IMR-90 (cell line): ENCODE data around the gene AMFR. TPM values are rescaled to one million over a fixed set of nuclear protein-coding genes. Genes with fewer than 3 reads are reported as not detected.

Experiments used
- ATAC-seq: fragments of 200-7000 bp; cut with Tn5 transposase; 2 replicates; pipeline ENCODE4 v1.9.1; 2020; ENCODE audit warnings: low read depth, mild to moderate bottlenecking, moderate library complexity
- BruUV-seq: library from RNA; stranded (reverse); fragments of 400-500 nt; replicated peaks from 2 replicates; lab custom pipeline; 2021; lab: Mats Ljungman, UMichigan
- CTCF ChIA-PET: fragments of 300-600 bp; formaldehyde crosslinking; extraction: SDS; loops from one replicate; lab custom pipeline; 2021; ENCODE audit warnings: antibody characterized with exemption; lab: Yijun Ruan, JAX
- POLR2A ChIA-PET: fragments of 300-600 bp; sonication (Branson Sonifier 250); formaldehyde crosslinking; loops from one replicate; lab custom pipeline; 2022; ENCODE audit warnings: antibody characterized with exemption; ENCODE audit not compliant: unreplicated experiment; lab: Charles Lee
- DNase-seq: peaks from one replicate; pipeline ENCODE4 v3.0.0; 2013
- H2AFZ ChIP-seq: replicated peaks from 2 replicates; pipeline ENCODE3; 2013; ENCODE audit warnings: low read length, mild to moderate bottlenecking; ENCODE audit not compliant: poor library complexity
- H2AK5ac ChIP-seq: 2 replicates; pipeline ENCODE4 v1.6.1; 2013; ENCODE audit warnings: low read depth, low read length, inconsistent platforms
- H2AK9ac ChIP-seq: replicated peaks from 2 replicates; pipeline ENCODE3; 2013; ENCODE audit warnings: mild to moderate bottlenecking, low read depth, low read length, moderate library complexity; ENCODE audit not compliant: poor library complexity
- H2BK120ac ChIP-seq: 2 replicates; pipeline ENCODE4 v1.6.1; 2013; ENCODE audit warnings: low read depth, low read length, inconsistent platforms
- H2BK15ac ChIP-seq: 3 replicates; pipeline ENCODE4 v1.6.1; 2013; ENCODE audit warnings: low read depth, low read length, inconsistent platforms
- H2BK20ac ChIP-seq: 2 replicates; pipeline ENCODE4 v1.6.1; 2013; ENCODE audit warnings: low read depth, mild to moderate bottlenecking, inconsistent platforms, low read length, moderate library complexity
- H2BK5ac ChIP-seq: 2 replicates; pipeline ENCODE4 v1.6.1; 2013; ENCODE audit warnings: mild to moderate bottlenecking, low read depth, low read length, inconsistent platforms; ENCODE audit not compliant: poor library complexity, severe bottlenecking
- H3K14ac ChIP-seq: replicated peaks from 2 replicates; pipeline ENCODE4 v1.6.1; 2013; ENCODE audit warnings: low read depth, low read length, inconsistent platforms
- H3K18ac ChIP-seq: 2 replicates; pipeline ENCODE4 v1.6.1; 2013; ENCODE audit warnings: low read depth, low read length, control low read depth
- H3K23ac ChIP-seq: 2 replicates; pipeline ENCODE4 v1.6.1; 2013; ENCODE audit warnings: low read depth, low read length, inconsistent platforms
- H3K27ac ChIP-seq: 2 replicates; pipeline ENCODE4 v1.5.1; 2013; ENCODE audit warnings: mild to moderate bottlenecking, control low read depth, low read length; ENCODE audit not compliant: insufficient read depth
- H3K27me3 ChIP-seq: 2 replicates; pipeline ENCODE4 v1.6.1; 2013; ENCODE audit warnings: low read length; ENCODE audit not compliant: control insufficient read depth, insufficient read depth
- H3K36me3 ChIP-seq: 2 replicates; pipeline ENCODE4 v1.6.1; 2013; ENCODE audit warnings: low read length, mixed read lengths; ENCODE audit not compliant: control insufficient read depth, insufficient read depth
- H3K4ac ChIP-seq: 2 replicates; pipeline ENCODE4 v1.6.1; 2013; ENCODE audit warnings: low read depth, low read length, inconsistent platforms
- H3K4me1 ChIP-seq: 2 replicates; pipeline ENCODE4 v1.6.1; 2013; ENCODE audit warnings: low read length, mixed read lengths; ENCODE audit not compliant: control insufficient read depth, insufficient read depth
- H3K4me2 ChIP-seq: 2 replicates; pipeline ENCODE4 v1.6.1; 2013; ENCODE audit warnings: low read depth, mild to moderate bottlenecking, control low read depth, low read length, moderate library complexity
- H3K4me3 ChIP-seq: 2 replicates; pipeline ENCODE4 v1.5.1; 2013; ENCODE audit warnings: low read depth, mild to moderate bottlenecking, control low read depth, low read length, moderate library complexity; ENCODE audit not compliant: insufficient read depth
- H3K56ac ChIP-seq: 2 replicates; pipeline ENCODE4 v1.6.1; 2013; ENCODE audit warnings: low read length, inconsistent platforms; ENCODE audit not compliant: insufficient read depth; ENCODE audit errors: extremely low read depth
- H3K79me1 ChIP-seq, 2 experiments: 2 replicates each; pipeline ENCODE4 v1.6.1; 2013; ENCODE audit warnings: low read length in 2 of 2, inconsistent platforms in 1 of 2, low read depth in 1 of 2
- H3K9ac ChIP-seq: 2 replicates; pipeline ENCODE4 v1.6.1; 2013; ENCODE audit warnings: low read depth, low read length, control low read depth
- H3K9me1 ChIP-seq: 2 replicates; pipeline ENCODE4 v1.6.1; 2013; ENCODE audit warnings: low read length, inconsistent platforms; ENCODE audit not compliant: insufficient read depth
- H3K9me3 ChIP-seq: 2 replicates; pipeline ENCODE4 v1.6.1; 2013; ENCODE audit warnings: low read length; ENCODE audit not compliant: control insufficient read depth, insufficient read depth
- H4K20me1 ChIP-seq: 2 replicates; pipeline ENCODE4 v1.6.1; 2013; ENCODE audit warnings: low read length, inconsistent platforms; ENCODE audit not compliant: insufficient read depth
- H4K5ac ChIP-seq: 2 replicates; pipeline ENCODE4 v1.6.1; 2013; ENCODE audit warnings: mild to moderate bottlenecking, low read depth, low read length, control low read depth
- H4K8ac ChIP-seq, 2 experiments: 2 replicates each; pipeline ENCODE4 v1.6.1; 2013; ENCODE audit warnings: low read depth in 2 of 2, low read length in 2 of 2, control low read depth in 1 of 2, inconsistent platforms in 1 of 2
- H4K91ac ChIP-seq: 2 replicates; pipeline ENCODE4 v1.6.1; 2013; ENCODE audit warnings: low read depth, low read length, inconsistent platforms; ENCODE audit not compliant: insufficient read depth
- BHLHE40 ChIP-seq: fragments of 150-350 bp; IDR thresholded peaks from 2 replicates; pipeline ENCODE4 v1.6.1; 2016; ENCODE audit warnings: mild to moderate bottlenecking, low read depth, low read length
- CEBPB ChIP-seq: IDR thresholded peaks from 2 replicates; pipeline ENCODE4 v1.6.1; 2012; ENCODE audit warnings: low read depth, low read length, improper control_type of control experiment
- CHD1 ChIP-seq: IDR thresholded peaks from 2 replicates; pipeline ENCODE4 v1.6.1; 2012; ENCODE audit warnings: low read depth, low read length, improper control_type of control experiment
- FOS ChIP-seq: fragments of 150-350 bp; IDR thresholded peaks from 2 replicates; pipeline ENCODE4 v1.6.1; 2016; ENCODE audit warnings: low read depth, low read length
- MAFK ChIP-seq: IDR thresholded peaks from 2 replicates; pipeline ENCODE4 v1.6.1; 2012; ENCODE audit warnings: low read depth, low read length, improper control_type of control experiment
- MAZ ChIP-seq: IDR thresholded peaks from 2 replicates; pipeline ENCODE4 v1.6.1; 2012; ENCODE audit warnings: low read depth, mild to moderate bottlenecking, low read length, improper control_type of control experiment, moderate library complexity, borderline replicate concordance
- MXI1 ChIP-seq: IDR thresholded peaks from 2 replicates; pipeline ENCODE4 v1.6.1; 2012; ENCODE audit warnings: low read depth, mild to moderate bottlenecking, low read length, moderate library complexity, borderline replicate concordance
- NFE2L2 ChIP-seq: fragments of 150-350 bp; IDR thresholded peaks from 2 replicates; pipeline ENCODE4 v1.6.1; 2016; ENCODE audit warnings: low read depth, mild to moderate bottlenecking, low read length
- POLR2A ChIP-seq: IDR thresholded peaks from 2 replicates; pipeline ENCODE4 v1.6.1; 2012; ENCODE audit warnings: mild to moderate bottlenecking, low read depth, low read length
- RAD21 ChIP-seq: IDR thresholded peaks from 2 replicates; pipeline ENCODE4 v1.6.1; 2012; ENCODE audit warnings: low read length, improper control_type of control experiment
- RCOR1 ChIP-seq: IDR thresholded peaks from 2 replicates; pipeline ENCODE4 v1.6.1; 2012; ENCODE audit warnings: mild to moderate bottlenecking, low read length, improper control_type of control experiment; ENCODE audit not compliant: insufficient replicate concordance
- RFX5 ChIP-seq: IDR thresholded peaks from 2 replicates; pipeline ENCODE4 v1.8.0; 2012; ENCODE audit warnings: low read depth, mild to moderate bottlenecking, low read length, moderate library complexity
- SMC3 ChIP-seq: fragments of 150-350 bp; IDR thresholded peaks from 2 replicates; pipeline ENCODE4 v1.6.1; 2016; ENCODE audit warnings: low read depth, mild to moderate bottlenecking, antibody characterized with exemption, low read length, moderate library complexity
- WGBS, 2 experiments: methylation state at CpG; one replicate each; pipeline versions ENCODE4 v1.1.5 to v1.1.7; 2013; ENCODE audit warnings: missing lambda C conversion rate in 2 of 2; ENCODE audit not compliant: insufficient read length in 1 of 2; ENCODE audit errors: extremely low coverage in 2 of 2; 5-methylcytosine and 5-hydroxymethylcytosine counted together
- dilution Hi-C: fragments of 300-500 bp; cut with HindIII; formaldehyde crosslinking; loops from one replicate; pipeline ENCODE4 v1.14.3; 2018; ENCODE audit warnings: low sequenced_read_pairs; ENCODE audit not compliant: unreplicated experiment
- in situ Hi-C: fragments of 300-500 bp; cut with MboI; formaldehyde crosslinking; loops from 3 replicates; pipeline ENCODE4 v1.14.3; 2019; ENCODE audit warnings: low sequenced_read_pairs, inconsistent platforms, mixed read lengths
- intact Hi-C: fragments of 100-400 bp; cut with micrococcal nuclease; formaldehyde crosslinking; loops from 2 replicates; pipeline ENCODE4 v1.10.0; 2022
- polyA plus RNA-seq, 3 experiments: library from polyadenylated mRNA; depleted of rRNA; stranded (reverse); fragments of >200 nt; gene quantifications; 2 replicates each; pipeline ENCODE4 v1.2.3, GENCODE V29; 2012; ENCODE audit warnings: low replicate concordance in 1 of 3
- total RNA-seq: library from RNA; depleted of rRNA; stranded (reverse); fragments of >200 nt; gene quantifications from 2 replicates; pipeline ENCODE4 v1.2.3, GENCODE V29; 2012
- TF ChIP-seq, protein P1 (sequence below): fragments of 150-350 bp; IDR thresholded peaks from 2 replicates; pipeline ENCODE4 v1.6.1; 2017; ENCODE audit warnings: mild to moderate bottlenecking, antibody characterized with exemption, low read length, low read depth
- TF ChIP-seq, protein P2 (sequence below): conservative IDR thresholded peaks from 2 replicates; pipeline ENCODE4 v1.5.1; 2012; ENCODE audit warnings: mild to moderate bottlenecking, low read depth, low read length, improper control_type of control experiment
- TF ChIP-seq, protein P3 (sequence below): fragments of 150-350 bp; IDR thresholded peaks from 2 replicates; pipeline ENCODE4 v1.6.1; 2016; ENCODE audit warnings: low read depth, mild to moderate bottlenecking, low read length, moderate library complexity, borderline replicate concordance

The AMFR gene
- total and polyA plus RNA-seq, 2 of the 4 experiments (the other 2 are of a cell fraction): 60.7 to 216 TPM

DNA sequence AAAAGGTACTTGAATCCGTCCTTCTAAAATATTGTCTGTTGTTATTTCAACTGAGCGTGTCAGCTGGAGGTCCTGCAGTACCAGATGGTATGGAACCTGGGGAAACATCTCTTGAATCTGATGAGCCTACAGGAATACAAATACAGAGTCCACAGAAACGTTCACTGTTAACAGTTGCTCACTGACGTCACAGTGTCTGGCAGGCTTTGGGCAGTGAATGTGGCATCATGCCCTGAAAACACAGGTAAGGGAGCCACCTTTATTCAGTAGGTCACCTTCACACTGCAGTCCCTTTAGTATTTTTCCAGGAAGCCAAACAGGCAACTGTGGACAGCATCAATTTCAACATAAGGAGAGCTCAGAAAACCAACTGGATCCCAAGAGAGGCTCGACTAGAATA lies 56.1 kb downstream of the AMFR start:
- H4K8ac ChIP-seq: no peak overlapping the region
- no peak overlapping the region for H3K56ac ChIP-seq
- POLR2A ChIA-PET: no interaction called here
- no peak overlapping the region for H4K91ac ChIP-seq
- no peak overlapping the region for H3K18ac ChIP-seq
- no peak overlapping the region for H2BK120ac ChIP-seq
- no TSS peak for BruUV-seq
- no peak overlapping the region for H2BK20ac ChIP-seq
- H3K9me1 ChIP-seq: peaks cover 13% of the 10 kb centered on the region
- WGBS, 2 experiments: 100% methylated on average over 1 of the region's 5 CpGs; no CpG with 5 or more reads in 1 of the 2 experiments
- H3K79me1 ChIP-seq: peaks cover 33 to 57% of the 10 kb centered on the region in 2 experiments
- H3K36me3 ChIP-seq: peaks cover 30% of the 10 kb centered on the region
- no peak overlapping the region for H3K27ac ChIP-seq
- H3K9me3 ChIP-seq: no peaks in the 10 kb centered on the region
- H3K9ac ChIP-seq: no peak overlapping the region
- CTCF ChIA-PET: no interaction called here
- dilution Hi-C loops: no loop called here
- no peak overlapping the region for H2BK15ac ChIP-seq
- TF ChIP-seq MXI1 (no peak), NFE2L2 (no peak), RCOR1 (no peak), BHLHE40 (no peak), RFX5 (no peak), RAD21 (no peak), SMC3 (no peak), POLR2A (no peak), MAFK (no peak), CEBPB (no peak), MAZ (no peak), CHD1 (no peak), FOS (no peak)
- TF ChIP-seq, protein P1, sequence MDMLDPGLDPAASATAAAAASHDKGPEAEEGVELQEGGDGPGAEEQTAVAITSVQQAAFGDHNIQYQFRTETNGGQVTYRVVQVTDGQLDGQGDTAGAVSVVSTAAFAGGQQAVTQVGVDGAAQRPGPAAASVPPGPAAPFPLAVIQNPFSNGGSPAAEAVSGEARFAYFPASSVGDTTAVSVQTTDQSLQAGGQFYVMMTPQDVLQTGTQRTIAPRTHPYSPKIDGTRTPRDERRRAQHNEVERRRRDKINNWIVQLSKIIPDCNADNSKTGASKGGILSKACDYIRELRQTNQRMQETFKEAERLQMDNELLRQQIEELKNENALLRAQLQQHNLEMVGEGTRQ: no peak
- TF ChIP-seq, protein P2, sequence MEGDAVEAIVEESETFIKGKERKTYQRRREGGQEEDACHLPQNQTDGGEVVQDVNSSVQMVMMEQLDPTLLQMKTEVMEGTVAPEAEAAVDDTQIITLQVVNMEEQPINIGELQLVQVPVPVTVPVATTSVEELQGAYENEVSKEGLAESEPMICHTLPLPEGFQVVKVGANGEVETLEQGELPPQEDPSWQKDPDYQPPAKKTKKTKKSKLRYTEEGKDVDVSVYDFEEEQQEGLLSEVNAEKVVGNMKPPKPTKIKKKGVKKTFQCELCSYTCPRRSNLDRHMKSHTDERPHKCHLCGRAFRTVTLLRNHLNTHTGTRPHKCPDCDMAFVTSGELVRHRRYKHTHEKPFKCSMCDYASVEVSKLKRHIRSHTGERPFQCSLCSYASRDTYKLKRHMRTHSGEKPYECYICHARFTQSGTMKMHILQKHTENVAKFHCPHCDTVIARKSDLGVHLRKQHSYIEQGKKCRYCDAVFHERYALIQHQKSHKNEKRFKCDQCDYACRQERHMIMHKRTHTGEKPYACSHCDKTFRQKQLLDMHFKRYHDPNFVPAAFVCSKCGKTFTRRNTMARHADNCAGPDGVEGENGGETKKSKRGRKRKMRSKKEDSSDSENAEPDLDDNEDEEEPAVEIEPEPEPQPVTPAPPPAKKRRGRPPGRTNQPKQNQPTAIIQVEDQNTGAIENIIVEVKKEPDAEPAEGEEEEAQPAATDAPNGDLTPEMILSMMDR: no peak
- TF ChIP-seq, protein P3, sequence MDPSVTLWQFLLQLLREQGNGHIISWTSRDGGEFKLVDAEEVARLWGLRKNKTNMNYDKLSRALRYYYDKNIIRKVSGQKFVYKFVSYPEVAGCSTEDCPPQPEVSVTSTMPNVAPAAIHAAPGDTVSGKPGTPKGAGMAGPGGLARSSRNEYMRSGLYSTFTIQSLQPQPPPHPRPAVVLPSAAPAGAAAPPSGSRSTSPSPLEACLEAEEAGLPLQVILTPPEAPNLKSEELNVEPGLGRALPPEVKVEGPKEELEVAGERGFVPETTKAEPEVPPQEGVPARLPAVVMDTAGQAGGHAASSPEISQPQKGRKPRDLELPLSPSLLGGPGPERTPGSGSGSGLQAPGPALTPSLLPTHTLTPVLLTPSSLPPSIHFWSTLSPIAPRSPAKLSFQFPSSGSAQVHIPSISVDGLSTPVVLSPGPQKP: no peak
- H3K4me2 ChIP-seq: no peak overlapping the region
- no peak overlapping the region for H2AK5ac ChIP-seq
- no peak overlapping the region for H3K14ac ChIP-seq
- H3K23ac ChIP-seq: no peak overlapping the region
- H2AK9ac ChIP-seq: no peak overlapping the region
- H2AFZ ChIP-seq: no peak overlapping the region
- no peak overlapping the region for H3K4me3 ChIP-seq
- H2BK5ac ChIP-seq: no peak overlapping the region
- in situ Hi-C loops: loop anchor here (25.0 kb wide), 1 partner anchor 882 kb away; the partner anchor contains the start of gene MMP2
- H3K27me3 ChIP-seq: no peaks in the 10 kb centered on the region
- no peak overlapping the region for H4K5ac ChIP-seq
- intact Hi-C loops: no loop called here
- H4K20me1 ChIP-seq: peaks cover 9% of the 10 kb centered on the region
- DNase-seq (no peak), ATAC-seq (no peak)
- no peak overlapping the region for H3K4ac ChIP-seq
- peaks cover 13% of the 10 kb centered on the region for H3K4me1 ChIP-seq
